ENCODE data around the gene DBNDD1.

DNA sequence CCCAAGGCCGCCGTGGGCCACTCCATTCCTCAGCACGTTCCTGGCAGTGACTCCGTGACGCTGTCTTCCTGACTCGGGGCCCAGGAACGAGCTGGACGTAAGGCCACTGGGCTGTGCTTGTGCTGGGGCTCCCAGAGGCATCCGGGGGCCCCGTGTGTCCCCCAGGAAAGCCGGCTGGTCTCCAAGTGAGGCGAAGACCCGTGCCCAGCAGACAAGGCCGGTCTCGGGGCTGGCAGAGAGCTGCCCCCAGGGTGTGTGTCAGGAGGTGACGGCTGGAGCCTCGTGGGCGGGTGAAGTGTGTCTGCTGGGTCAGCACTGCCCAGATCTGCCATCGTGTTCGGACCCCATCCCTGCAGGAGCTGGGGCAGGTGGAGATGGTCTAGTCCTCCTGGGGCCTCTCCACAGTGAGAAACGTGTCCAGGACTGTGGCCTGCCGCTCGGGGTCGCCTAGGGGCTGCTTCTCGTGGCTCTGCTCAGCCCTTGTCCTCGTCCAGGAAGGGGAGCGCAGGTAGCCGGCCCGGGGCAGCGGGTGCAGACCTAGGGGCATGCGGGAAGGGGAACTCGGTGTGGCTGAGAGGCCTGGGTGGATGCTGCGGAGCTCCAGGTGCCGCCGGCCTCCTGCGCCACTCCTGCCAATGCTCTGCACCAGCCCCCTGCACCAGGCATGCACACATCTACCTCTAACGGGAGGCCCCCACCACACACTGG is 13.1 kb downstream of the DBNDD1 start:
- no peak for TF ChIP-seq SIN3A (IDR thresholded peaks at IDR 0.05; ENCODE audit: borderline replicate concordance, insufficient read depth, low read length)
- no peak for TF ChIP-seq POLR2AphosphoS5 (IDR thresholded peaks at IDR 0.05; ENCODE audit: low read depth, low read length)
- TF ChIP-seq TAF1 (IDR thresholded peaks at IDR 0.05; ENCODE audit: borderline replicate concordance, insufficient read depth, low read length): no peak
- TF ChIP-seq, protein P1, sequence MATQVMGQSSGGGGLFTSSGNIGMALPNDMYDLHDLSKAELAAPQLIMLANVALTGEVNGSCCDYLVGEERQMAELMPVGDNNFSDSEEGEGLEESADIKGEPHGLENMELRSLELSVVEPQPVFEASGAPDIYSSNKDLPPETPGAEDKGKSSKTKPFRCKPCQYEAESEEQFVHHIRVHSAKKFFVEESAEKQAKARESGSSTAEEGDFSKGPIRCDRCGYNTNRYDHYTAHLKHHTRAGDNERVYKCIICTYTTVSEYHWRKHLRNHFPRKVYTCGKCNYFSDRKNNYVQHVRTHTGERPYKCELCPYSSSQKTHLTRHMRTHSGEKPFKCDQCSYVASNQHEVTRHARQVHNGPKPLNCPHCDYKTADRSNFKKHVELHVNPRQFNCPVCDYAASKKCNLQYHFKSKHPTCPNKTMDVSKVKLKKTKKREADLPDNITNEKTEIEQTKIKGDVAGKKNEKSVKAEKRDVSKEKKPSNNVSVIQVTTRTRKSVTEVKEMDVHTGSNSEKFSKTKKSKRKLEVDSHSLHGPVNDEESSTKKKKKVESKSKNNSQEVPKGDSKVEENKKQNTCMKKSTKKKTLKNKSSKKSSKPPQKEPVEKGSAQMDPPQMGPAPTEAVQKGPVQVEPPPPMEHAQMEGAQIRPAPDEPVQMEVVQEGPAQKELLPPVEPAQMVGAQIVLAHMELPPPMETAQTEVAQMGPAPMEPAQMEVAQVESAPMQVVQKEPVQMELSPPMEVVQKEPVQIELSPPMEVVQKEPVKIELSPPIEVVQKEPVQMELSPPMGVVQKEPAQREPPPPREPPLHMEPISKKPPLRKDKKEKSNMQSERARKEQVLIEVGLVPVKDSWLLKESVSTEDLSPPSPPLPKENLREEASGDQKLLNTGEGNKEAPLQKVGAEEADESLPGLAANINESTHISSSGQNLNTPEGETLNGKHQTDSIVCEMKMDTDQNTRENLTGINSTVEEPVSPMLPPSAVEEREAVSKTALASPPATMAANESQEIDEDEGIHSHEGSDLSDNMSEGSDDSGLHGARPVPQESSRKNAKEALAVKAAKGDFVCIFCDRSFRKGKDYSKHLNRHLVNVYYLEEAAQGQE (IDR thresholded peaks at IDR 0.05; ENCODE audit: insufficient read depth in 1 of 2, low read depth in 2 of 2, low read length in 2 of 2): no peak

All from PFSK-1 (cell line).